Measurements from ENCODE around the gene MXI1.

The MXI1 gene

GRCh38 chr10:110216240-110216639 is 8.8 kb downstream of the MXI1 start:
- no peak for DNase-seq

- DNase-seq = no peak
Measured at GRCh38 chr10:110216942-110217661, 9.7 kb downstream of the MXI1 start.

GRCh38 chr10:110217662-110218008 is 10.2 kb downstream of the MXI1 start:
- DNase-seq = no peak

GRCh38 chr10:110218632-110219031 is 11.2 kb downstream of the MXI1 start:
- DNase-seq = no peak

GRCh38 chr10:110219884-110220283 is 12.5 kb downstream of the MXI1 start:
- DNase-seq = no peak

GRCh38 chr10:110220398-110220797 is 13.0 kb downstream of the MXI1 start:
- no peak for DNase-seq

- DNase-seq = no peak
Measured at GRCh38 chr10:110221044-110221720, 13.8 kb downstream of the MXI1 start.

- DNase-seq = peak; percentile 62
Measured at GRCh38 chr10:110221721-110222261, 14.4 kb downstream of the MXI1 start.

GRCh38 chr10:110222641-110223297 is 15.4 kb downstream of the MXI1 start:
- no peak for DNase-seq

GRCh38 chr10:110223298-110223925 is 16.0 kb downstream of the MXI1 start:
- no peak for DNase-seq

- no peak for DNase-seq
Measured at GRCh38 chr10:110224992-110225391, 17.6 kb downstream of the MXI1 start.

- DNase-seq = no peak
Measured at GRCh38 chr10:110225441-110225755, 18.0 kb downstream of the MXI1 start.

- no peak for DNase-seq
Measured at GRCh38 chr10:110225756-110226542, 18.5 kb downstream of the MXI1 start.

- no peak for DNase-seq
Measured at GRCh38 chr10:110226543-110226925, 19.1 kb downstream of the MXI1 start.

- DNase-seq = no peak
Measured at GRCh38 chr10:110226926-110227641, 19.7 kb downstream of the MXI1 start.

- DNase-seq = no peak
Measured at GRCh38 chr10:110228066-110228465, 20.7 kb downstream of the MXI1 start.

GRCh38 chr10:110229155-110229554 is 21.8 kb downstream of the MXI1 start:
- DNase-seq = no peak

GRCh38 chr10:110233846-110234245 is 26.4 kb downstream of the MXI1 start:
- no peak for DNase-seq

GRCh38 chr10:110237894-110238480 is 30.6 kb downstream of the MXI1 start:
- no peak for DNase-seq

- DNase-seq = no peak
Measured at GRCh38 chr10:110239892-110240291, 32.5 kb downstream of the MXI1 start.

GRCh38 chr10:110241407-110241806 is 34.0 kb downstream of the MXI1 start:
- no peak for DNase-seq

GRCh38 chr10:110241841-110242240 is 34.4 kb downstream of the MXI1 start:
- no peak for DNase-seq

Measured in SIG-M5 (cell line).